ENCODE results near the gene GGPS1.

- TF ChIP-seq POLR2A (IDR thresholded peaks at IDR 0.05; ENCODE audit: low read depth) (no peak), EP300 (IDR thresholded peaks at IDR 0.05) (no peak), POLR2AphosphoS5 (IDR thresholded peaks at IDR 0.05) (no peak)
- TF ChIP-seq, protein P1, sequence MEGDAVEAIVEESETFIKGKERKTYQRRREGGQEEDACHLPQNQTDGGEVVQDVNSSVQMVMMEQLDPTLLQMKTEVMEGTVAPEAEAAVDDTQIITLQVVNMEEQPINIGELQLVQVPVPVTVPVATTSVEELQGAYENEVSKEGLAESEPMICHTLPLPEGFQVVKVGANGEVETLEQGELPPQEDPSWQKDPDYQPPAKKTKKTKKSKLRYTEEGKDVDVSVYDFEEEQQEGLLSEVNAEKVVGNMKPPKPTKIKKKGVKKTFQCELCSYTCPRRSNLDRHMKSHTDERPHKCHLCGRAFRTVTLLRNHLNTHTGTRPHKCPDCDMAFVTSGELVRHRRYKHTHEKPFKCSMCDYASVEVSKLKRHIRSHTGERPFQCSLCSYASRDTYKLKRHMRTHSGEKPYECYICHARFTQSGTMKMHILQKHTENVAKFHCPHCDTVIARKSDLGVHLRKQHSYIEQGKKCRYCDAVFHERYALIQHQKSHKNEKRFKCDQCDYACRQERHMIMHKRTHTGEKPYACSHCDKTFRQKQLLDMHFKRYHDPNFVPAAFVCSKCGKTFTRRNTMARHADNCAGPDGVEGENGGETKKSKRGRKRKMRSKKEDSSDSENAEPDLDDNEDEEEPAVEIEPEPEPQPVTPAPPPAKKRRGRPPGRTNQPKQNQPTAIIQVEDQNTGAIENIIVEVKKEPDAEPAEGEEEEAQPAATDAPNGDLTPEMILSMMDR (IDR thresholded peaks at IDR 0.05) = no peak
Measured at GRCh38 chr1:235320521-235321179, 7.7 kb upstream of the GGPS1 start.

All from esophagus muscularis mucosa (tissue), 4 donors.